Measurements from ENCODE around the gene ARHGEF6. TPM values are rescaled to one million over a fixed set of nuclear protein-coding genes. Genes with fewer than 3 reads are reported as not detected.
"Not testable (repeated sequence)": the region's sequence is repeated elsewhere in the genome, so short reads cannot be mapped to it uniquely, and the experiment has no call there.

ARHGEF6 gene
- total and polyA plus RNA-seq, 4 donors, result 1.6 to 9.2 (median 4.2) TPM

- Histone ChIP-seq H3K27me3 (ENCODE audit: control insufficient read depth in 4 of 4, insufficient read depth in 4 of 4, low read length in 3 of 4) (no peaks in the 10 kb centered on the region), H3K27ac (ENCODE audit: low read depth in 1 of 2, low read length in 2 of 2) (no peak overlapping the region), H3K36me3 (ENCODE audit: control insufficient read depth in 4 of 4, insufficient read depth in 3 of 4, low read depth in 1 of 4, low read length in 3 of 4) (peaks cover 0 to 2% (median 0%) of the 10 kb centered on the region in 4 donors), H3K4me3 (ENCODE audit: low read depth in 1 of 3, low read length in 3 of 3) (no peak overlapping the region), H3K9me3 (ENCODE audit: control insufficient read depth in 4 of 4, low read length in 3 of 4) (no peaks in the 10 kb centered on the region), H3K4me1 (ENCODE audit: control insufficient read depth in 4 of 4, insufficient read depth in 4 of 4, low read length in 3 of 4) (no peaks in the 10 kb centered on the region), H3K9ac (ENCODE audit: low read depth in 1 of 2, low read length in 2 of 2) (no peak overlapping the region)
- WGBS, result 100% methylated on average over 1 of the region's 1 CpG
- no peak for TF ChIP-seq CTCF (IDR thresholded peaks at IDR 0.05; ENCODE audit: low read depth, low read length, missing input control)
- TF ChIP-seq ATF3 (IDR thresholded peaks at IDR 0.05), result no peak
- no peak for TF ChIP-seq GABPA (IDR thresholded peaks at IDR 0.05 in 1 of 2, conservative IDR thresholded peaks at IDR 0.05 in 1 of 2)
- no peak for TF ChIP-seq YY1 (IDR thresholded peaks at IDR 0.05)
- no peak for DNase-seq (ENCODE audit: low spot score)
Observed at GRCh38 chrX:136823175-136823574, 42.4 kb upstream of the ARHGEF6 start.

- no peak for TF ChIP-seq FOXA1 (IDR thresholded peaks at IDR 0.05)
- TF ChIP-seq TAF1 (conservative IDR thresholded peaks at IDR 0.05), result no peak
- no peak for TF ChIP-seq RAD21 (IDR thresholded peaks at IDR 0.05)
- no peak for TF ChIP-seq YY1 (IDR thresholded peaks at IDR 0.05)
- no peak for TF ChIP-seq FOXA2 (IDR thresholded peaks at IDR 0.05)
- no peak for TF ChIP-seq SP1 (IDR thresholded peaks at IDR 0.05)
- no peak for TF ChIP-seq HNF4A (conservative IDR thresholded peaks at IDR 0.05)
- TF ChIP-seq MAX (IDR thresholded peaks at IDR 0.05), result no peak
- TF ChIP-seq ZBTB33 (IDR thresholded peaks at IDR 0.05), result no peak
- no peak for TF ChIP-seq REST (IDR thresholded peaks at IDR 0.05)
- TF ChIP-seq RXRA (IDR thresholded peaks at IDR 0.05), result no peak
- no peak for TF ChIP-seq CTCF (IDR thresholded peaks at IDR 0.05; ENCODE audit: low read depth, low read length, missing input control)
- TF ChIP-seq NR2F2 (IDR thresholded peaks at IDR 0.05), result no peak
- TF ChIP-seq JUND (IDR thresholded peaks at IDR 0.05), result no peak
- TF ChIP-seq ATF3 (IDR thresholded peaks at IDR 0.05), result no peak
- TF ChIP-seq GABPA (IDR thresholded peaks at IDR 0.05 in 1 of 2, conservative IDR thresholded peaks at IDR 0.05 in 1 of 2), result no peak
- TF ChIP-seq EGR1 (IDR thresholded peaks at IDR 0.05; ENCODE audit: low read depth in 2 of 2), result no peak
Observed at GRCh38 chrX:136822337-136823095, 41.8 kb upstream of the ARHGEF6 start.

GRCh38 chrX:136819756-136820155, 39.0 kb upstream of the ARHGEF6 start:
- DNase-seq (ENCODE audit: low spot score); H3K4me1 ChIP-seq (ENCODE audit: control insufficient read depth in 4 of 4, insufficient read depth in 4 of 4, low read length in 3 of 4); H3K9me3 ChIP-seq (ENCODE audit: control insufficient read depth in 4 of 4, low read length in 3 of 4); H3K4me3 ChIP-seq (ENCODE audit: low read depth in 1 of 3, low read length in 3 of 3); H3K36me3 ChIP-seq (ENCODE audit: control insufficient read depth in 4 of 4, insufficient read depth in 3 of 4, low read depth in 1 of 4, low read length in 3 of 4); H3K27me3 ChIP-seq (ENCODE audit: control insufficient read depth in 4 of 4, insufficient read depth in 4 of 4, low read length in 3 of 4); H3K27ac ChIP-seq (ENCODE audit: low read depth in 1 of 2, low read length in 2 of 2); H3K9ac ChIP-seq (ENCODE audit: low read depth in 1 of 2, low read length in 2 of 2): not testable (repeated sequence)
- 83% methylated on average over 9 of the region's 9 CpGs for WGBS

More at GRCh38 chrX:136822337-136823095, 41.8 kb upstream of the ARHGEF6 start:
- Histone ChIP-seq H3K4me1 (ENCODE audit: control insufficient read depth in 4 of 4, insufficient read depth in 4 of 4, low read length in 3 of 4) (no peaks in the 10 kb centered on the region), H3K9me3 (ENCODE audit: control insufficient read depth in 4 of 4, low read length in 3 of 4) (no peaks in the 10 kb centered on the region), H3K36me3 (ENCODE audit: control insufficient read depth in 4 of 4, insufficient read depth in 3 of 4, low read depth in 1 of 4, low read length in 3 of 4) (peaks cover 0 to 2% (median 0%) of the 10 kb centered on the region in 4 donors), H3K27me3 (ENCODE audit: control insufficient read depth in 4 of 4, insufficient read depth in 4 of 4, low read length in 3 of 4) (no peaks in the 10 kb centered on the region), H3K9ac (ENCODE audit: low read depth in 1 of 2, low read length in 2 of 2) (no peak overlapping the region), H3K27ac (ENCODE audit: low read depth in 1 of 2, low read length in 2 of 2) (no peak overlapping the region), H3K4me3 (ENCODE audit: low read depth in 1 of 3, low read length in 3 of 3) (no peak overlapping the region)
- 94% methylated on average over 5 of the region's 5 CpGs for WGBS
- DNase-seq (ENCODE audit: low spot score), result no peak

All from liver (tissue), 9 donors.